HG03045 (cell line): ENCODE data around the gene PDGFB.

ENCODE experiments used
- ATAC-seq: cut with Tn5 transposase; IDR thresholded peaks from one replicate; pipeline ENCODE4 v1.9.1; 2021; ENCODE audit warnings: mild to moderate bottlenecking, moderate library complexity; ENCODE audit not compliant: unreplicated experiment

The PDGFB gene

DNA sequence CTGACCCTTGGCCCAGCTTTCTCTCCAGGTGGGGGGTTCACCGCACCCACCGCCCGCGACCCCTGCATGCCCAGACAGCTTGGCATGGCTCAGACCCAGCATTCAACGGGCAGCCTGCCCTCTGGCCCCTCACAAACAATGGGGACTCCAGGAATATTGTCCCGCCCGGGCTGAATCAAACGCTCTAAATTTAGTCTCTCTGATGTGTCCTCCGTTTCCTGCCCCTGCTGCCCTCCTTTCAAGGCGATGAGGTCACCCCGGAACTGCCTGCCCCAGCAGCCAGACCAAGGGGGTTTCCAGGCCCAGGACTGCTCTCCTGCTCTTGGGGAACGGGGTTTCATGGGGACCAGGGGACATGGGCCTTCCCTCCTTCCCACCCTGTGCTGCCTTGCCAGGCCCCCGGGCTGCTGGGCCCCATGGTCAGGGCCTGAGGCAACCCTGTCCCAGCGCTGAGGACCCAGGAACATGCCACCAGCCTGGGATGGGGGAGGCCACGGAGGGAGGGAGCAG lies 10.1 kb upstream of the PDGFB start:
- ATAC-seq: peak; percentile 39

DNA sequence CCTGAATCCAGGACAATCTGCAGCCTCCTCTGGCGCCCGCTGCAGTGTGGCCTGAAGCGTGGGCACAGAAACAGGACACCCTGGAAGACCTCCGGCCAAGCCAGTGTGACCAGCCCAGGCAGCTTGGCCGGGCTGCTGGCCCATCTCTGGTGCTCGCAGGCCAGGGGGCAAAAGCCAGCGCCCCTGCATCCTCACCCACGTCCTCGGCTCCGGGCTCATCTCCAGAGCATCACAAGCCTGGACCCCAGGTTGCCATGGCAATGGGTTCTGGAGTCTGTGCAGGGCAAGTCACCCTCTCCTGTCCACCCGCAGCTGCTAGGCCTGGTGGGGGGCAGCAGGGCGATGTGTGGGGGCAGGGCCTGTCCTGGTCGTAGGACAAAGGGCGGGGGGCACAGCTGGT lies 9.3 kb upstream of the PDGFB start:
- ATAC-seq: no peak

DNA sequence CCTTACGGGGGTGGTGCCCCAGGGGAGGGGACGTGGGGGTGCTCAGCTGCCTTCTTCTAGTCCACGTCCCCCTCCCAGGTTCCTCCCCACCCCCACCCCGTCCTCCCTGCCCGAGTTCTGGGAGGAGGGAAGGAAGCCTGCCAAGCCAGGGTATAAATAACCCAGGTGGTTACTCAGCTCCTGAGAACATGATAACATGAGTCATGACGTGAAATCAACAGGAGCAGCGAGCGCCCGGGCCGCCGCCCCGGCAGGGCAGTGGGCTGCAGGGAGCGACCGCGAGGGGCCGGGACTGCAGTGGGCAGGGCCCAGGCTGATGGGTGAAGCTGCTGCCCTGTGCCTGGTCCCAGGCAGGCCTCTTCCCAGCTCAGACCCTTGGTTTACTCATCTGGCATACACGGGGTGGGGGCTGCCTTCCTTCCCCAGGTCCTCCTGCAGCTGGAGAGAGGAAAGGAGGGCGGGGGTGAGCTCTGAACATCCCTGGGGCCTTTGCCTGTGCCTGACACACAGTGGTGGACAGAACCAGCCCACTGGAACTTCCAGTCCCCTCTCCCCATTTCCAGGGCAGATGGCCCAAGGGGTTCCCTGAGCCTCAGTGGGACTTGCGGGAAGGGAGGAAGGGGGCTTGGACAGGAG lies 8.8 kb upstream of the PDGFB start:
- ATAC-seq: no peak

DNA sequence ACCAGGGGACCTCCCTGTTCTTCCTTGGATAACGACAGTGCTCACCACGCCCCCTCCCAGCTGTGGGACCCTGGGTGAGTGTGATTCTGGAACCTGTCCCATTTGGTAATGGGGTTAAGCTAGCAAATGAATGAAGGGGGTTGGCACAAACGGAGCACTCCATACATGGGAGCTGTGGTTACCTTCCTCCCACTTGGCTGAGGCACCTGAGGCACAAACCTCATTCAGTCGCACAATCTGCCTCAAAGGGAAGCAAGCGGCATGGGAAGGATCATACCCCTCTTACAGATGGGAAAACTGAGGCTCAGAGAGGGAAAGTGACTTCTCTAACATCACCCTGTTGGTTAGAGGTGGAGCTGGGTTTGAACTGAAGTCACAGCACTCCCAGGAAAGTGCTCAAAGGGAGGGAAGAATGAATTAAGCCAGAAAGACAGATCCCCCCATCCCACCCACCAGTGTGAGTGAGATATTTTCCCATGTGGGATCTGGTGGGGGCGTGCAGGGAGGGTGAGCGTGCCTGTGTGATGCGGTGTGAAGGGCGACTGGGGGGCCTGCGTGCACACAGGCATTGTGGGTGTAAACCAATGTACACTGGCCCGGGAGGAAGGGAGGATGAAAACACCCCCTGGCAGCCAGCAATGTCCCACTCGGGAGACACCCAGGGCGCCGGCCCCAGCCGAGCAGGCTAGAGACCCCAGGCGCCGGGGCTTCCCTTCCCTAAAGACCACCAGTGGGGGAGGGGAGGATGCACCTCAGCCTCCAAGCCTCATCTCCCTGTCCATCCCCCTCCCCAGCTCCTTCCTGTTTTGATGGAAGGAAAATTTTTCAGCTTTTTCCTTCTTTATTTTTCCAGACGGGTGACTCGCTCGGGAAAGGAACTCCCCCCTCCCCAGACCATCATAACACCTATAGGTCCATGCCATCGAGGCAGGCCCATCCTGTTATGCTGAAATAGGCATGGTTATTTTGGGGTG lies 8.0 kb upstream of the PDGFB start:
- ATAC-seq: no peak

DNA sequence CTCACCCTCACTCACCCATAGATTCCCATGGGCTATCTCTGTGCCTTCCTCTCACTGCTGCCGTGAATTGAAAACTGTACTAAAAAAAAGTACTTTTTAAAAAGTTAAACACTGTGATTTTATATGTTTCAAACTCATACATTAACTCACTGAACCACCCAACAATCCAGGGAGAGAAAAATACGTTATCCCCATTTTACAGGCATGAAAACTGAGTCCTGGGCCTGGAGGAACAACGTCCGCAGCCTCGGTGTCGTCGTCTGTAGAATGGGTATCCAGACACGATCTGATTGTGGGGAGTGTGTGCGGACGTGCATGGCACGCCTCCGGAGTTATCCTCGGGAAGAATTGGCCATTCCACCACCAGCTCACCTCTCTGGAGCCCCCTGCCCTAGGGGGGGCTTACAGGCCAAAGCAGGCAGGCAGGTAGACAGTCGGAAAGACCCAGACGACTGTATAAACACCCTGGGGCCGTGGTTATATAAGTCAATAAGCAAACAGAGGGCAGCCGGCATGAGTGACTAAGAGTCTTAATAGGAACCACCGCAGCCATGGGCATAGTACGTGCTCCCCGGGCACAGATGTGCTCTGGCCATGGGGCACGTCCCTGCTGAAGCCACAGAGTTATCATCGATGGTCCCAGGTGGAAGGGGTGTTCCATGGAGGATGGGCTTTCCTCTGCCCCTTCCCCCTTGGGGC lies 7.1 kb upstream of the PDGFB start:
- no peak for ATAC-seq

DNA sequence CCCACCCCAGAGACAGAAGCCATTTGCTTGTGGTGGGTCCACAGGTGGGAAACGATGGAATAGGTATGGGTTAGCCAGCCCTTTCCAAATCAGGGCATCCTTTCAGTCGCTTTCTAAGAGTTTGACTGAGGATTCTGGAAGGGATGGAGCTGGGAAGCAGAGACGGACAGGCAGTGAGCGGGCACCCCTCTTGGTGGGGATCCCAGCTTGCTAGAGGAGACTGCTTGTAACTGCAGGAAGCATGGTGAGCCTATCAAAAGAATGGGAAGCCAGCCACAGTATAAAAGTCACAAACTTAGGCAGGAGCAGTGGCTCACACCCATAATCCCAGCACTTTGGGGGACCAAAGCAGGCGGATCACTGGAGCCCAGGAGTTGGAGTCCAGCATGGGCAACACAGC lies 6.1 kb upstream of the PDGFB start:
- no peak for ATAC-seq

DNA sequence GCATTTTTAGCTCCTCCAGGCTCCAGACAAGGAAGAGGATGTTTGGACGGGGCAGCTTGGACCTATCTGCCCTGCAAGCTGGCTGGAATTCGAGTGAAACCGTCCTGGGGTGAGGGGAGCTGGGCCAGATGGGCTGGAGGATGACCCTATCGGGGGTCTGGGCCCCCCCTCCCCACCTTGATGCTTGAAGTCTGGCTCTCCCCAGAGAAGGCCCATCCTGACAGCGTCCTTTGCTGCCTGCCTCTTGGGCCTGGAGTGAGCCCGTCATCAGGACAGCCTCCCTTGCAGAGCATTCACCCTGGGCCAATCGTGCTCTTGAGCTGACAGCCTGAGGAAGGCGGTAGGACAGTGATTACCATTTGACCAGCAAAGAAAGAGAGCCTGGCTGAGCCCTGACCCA lies 5.3 kb upstream of the PDGFB start:
- no peak for ATAC-seq

DNA sequence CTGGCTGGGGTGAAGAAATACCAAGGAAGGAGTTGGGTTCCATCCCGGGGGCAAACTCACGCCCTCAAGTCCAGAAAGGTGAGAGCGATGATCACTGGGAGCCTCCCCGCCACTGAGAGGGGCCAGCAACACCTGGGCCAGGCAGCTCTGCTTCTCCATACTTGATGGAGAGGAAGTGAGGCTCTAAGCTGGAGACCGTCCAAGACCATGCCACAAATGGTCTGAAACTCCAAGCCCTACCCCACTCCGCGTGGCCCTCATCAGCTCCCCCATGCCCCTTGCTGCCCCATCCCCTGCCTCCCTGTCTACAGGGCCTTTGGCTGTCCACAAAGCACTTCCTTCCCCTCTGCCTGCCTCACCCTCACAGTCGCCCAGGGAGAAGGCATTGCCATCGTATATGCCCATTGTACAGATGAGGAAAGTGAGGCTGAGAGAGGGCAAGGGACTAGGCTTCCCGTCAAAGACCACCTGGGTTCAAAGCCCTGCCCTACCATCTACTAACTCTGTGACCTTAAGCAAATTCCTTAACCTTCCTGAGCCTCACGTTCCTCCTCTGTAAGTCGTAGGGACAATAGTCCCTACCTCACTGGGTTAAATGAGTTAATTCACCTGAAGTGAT lies 4.4 kb upstream of the PDGFB start:
- no peak for ATAC-seq

DNA sequence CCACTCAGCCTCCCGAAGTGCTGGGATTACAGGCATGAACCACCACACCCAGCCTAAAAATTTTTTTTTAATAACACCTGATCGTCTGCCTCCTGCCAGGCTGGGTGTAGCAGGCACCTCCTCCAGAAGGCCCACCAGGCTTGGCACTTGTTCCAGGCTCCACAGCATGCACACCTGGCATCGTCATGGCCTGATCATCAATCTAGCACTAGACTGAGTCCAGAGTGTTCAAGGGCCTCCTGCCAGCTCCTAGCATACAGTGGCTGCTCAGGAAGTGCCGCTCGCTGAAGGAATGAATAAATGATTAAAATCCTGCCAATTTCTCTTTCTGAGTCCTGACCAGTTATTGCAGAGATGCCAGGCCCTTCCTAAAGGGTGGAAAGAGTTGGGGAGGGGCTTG lies 3.5 kb upstream of the PDGFB start:
- no peak for ATAC-seq

DNA sequence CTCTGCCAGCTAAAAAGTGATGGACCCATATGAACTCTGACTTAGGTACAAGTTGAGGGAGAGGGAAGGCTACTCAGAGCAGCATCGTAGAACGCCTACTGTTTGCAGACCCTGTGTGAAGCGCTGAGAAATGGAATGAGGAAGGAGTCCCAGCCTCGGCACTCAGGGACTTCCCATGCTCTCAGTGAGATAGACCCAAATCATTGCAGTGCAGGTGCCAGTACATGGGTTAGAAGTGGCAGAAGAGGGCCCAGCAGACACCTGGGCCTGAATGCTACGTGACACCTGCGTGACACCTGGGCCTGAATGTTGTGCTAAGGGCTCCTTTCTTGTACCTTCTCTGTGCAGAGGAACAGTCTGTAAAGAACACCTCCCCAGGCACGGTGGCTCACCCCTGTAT lies 2.6 kb upstream of the PDGFB start:
- ATAC-seq: no peak

DNA sequence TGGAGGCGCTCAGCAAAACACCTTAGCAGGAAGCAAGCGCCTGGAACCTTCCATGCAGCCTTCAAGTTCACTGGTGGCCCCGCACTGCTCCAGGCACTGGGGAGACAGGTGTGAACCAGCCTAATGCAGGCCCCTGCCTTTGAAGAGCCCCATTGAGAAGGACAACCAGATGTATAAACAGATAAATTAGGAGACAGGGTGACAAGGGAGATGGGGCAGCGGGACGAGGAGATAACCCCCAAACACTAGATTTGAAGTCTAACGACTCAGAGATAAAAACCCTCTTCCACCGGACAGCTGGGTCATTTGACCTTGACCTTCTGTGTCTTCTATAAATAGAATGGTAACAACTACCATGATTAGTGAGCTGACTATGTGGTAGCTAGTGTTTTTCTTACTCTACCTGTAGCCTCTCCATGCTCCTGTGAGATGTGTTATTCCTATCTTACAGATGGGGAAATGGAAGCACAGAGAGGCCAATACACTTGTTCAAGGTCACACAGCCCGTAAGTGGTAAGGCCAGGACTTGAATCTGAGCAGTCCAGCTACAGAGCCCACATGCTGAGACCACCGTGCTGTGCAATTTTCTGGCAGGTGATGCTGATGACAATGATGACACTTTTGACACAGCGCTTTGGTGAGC lies 2.0 kb upstream of the PDGFB start:
- no peak for ATAC-seq

DNA sequence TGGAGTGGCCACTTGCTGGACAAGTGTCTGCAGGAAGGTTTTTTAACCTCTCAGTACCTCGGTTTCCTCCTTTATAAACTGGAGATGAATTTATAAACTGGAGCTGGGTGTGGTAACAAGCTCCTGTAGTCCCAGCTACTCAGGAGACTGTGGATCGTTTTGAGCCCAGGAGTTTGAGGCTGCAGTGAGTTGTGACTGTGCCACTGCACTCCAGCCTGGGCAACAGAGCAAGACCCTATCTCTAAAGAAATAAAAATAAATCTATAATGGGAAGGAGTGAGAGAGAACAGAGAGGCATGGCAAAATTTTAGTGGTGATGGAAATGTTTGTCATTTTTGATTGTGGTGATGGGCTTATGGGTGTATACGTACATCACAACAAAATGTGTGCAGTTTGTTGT lies 1.4 kb upstream of the PDGFB start:
- no peak for ATAC-seq

DNA sequence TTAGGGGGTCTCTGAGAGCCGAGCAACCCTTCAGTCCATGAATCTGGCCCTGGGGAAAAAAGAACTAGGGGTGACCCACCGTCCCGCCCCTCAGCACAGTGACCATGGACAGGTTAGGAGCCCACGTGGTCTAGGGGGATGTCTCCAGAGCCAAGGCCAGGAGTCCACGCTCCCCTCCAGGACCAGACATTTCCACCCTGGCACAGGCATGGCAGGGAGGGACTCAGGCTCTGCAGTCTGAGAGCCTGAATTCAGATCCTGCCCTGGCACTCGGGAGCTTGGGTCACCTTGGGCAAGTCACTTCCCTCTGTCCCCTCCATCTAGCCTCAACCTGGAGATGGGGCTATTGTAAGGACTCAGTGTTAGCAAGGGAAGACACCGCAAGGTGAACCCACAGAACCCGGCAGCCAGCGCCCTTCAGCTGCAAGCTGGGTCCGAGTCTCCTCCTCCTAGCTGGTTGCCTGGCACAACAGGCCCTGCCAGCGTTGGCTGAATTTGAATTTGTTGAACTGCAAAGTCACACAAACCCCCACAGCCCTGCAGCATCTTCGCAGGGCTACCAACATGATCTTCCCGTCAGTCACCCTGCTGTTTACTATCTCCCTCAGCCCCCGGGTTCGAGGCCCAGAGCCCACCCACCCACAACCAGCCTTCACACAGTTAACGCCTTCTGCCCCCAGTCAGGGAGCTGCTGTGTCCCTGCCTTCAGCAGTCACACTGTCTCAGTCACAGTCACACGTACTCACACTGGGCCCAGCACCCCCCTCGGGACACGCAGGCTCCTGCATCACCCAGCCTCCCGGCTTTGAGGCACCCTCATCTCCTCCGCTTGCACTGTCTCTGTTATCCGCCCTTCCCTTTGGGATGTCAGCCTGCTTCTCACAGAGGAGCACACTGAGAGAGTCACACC lies 603 bp upstream of the PDGFB start:
- ATAC-seq: no peak

DNA sequence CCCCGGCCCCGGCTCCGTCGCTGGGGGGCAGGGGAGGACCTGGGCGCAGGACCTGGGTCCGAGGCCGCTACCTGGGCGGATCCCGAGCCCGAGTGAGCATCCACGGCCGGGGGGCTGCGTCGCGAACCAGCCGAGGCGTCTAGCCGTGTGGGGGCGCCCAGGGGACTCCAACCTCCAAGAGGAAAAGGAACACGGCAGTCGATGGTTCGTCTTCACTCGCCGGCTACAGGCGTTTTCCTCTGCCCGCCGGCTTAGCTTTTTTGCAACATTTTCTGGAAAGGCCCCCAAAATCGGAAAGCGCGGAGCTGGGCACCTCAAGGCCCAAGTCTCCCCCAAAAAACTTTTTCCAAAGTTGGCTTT lies 666 bp downstream of the PDGFB start:
- no peak for ATAC-seq

DNA sequence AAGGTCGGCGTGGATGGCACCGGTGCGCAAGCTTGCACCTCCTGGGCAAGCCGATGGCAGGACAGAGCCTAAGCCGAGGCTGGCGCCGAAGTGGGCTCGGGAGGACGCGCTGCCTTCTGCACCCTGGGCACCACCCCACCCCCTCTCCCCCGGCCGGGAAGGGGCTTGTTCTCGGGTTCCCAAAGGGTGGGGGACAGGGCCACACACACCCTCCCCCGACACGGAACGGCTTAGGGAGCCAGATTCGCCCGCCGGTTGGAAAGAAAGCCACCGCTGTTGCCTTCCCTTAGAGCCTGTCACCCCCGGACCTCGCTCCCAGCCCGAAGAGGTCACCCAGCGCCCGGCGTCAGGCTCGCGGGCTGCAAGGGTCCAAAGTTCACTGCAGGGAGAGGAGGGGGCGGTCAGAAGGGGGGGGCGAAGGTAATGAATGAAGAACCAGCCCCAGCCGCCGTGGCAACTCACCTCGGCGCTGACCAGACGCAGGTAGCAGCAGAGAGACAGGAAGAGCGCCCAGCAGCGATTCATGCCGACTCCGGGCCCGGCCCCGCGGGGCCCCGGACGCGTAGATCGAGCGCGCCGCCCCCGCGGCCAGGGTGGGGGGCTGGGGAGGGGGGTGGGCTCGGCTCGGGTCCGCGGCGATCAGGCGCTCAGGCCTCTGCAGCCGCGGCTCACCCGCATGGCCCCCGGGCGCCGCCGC lies 1.2 kb downstream of the PDGFB start:
- ATAC-seq: no peak

DNA sequence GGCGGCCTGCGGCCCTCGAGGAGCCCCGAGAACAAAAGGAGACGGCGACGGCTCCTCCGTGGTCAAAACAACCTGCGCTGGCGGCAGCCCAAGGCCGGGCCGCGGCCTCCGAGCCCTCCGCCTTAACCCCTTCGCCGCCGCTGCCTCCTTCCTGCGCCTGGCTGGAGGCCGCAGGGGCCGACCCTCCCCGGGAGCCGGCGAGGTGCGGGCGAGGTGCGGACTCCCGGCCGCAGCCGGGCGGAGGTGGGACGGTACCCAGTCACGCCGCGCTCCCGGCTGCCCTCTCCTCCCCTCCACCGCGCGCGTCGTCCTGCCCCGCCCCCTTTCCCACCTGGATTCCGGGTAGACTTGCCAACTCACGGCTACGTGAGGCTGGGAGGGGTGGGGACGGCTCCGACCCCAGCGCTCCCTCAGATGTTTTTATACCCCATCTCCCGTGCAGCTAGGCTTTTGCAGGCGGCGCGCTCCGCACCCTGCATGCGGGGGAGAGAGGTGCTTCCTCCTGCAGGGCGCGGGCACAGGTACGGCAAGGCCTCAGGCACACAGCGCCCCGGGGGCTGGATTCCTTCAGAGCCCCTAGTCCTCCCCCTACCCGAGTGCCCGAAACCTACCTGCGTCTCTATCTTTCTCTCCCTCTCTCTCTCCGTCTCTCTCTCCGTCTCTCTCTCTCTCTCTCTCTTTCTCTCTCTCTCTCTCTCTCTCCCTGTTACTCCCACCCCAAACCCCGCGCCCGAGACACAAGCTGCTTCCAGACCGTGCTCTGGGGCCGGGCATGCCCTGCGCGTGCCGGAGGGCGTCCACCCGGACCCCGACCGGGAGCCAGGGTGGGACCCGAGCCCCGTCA lies 2.0 kb downstream of the PDGFB start:
- no peak for ATAC-seq

DNA sequence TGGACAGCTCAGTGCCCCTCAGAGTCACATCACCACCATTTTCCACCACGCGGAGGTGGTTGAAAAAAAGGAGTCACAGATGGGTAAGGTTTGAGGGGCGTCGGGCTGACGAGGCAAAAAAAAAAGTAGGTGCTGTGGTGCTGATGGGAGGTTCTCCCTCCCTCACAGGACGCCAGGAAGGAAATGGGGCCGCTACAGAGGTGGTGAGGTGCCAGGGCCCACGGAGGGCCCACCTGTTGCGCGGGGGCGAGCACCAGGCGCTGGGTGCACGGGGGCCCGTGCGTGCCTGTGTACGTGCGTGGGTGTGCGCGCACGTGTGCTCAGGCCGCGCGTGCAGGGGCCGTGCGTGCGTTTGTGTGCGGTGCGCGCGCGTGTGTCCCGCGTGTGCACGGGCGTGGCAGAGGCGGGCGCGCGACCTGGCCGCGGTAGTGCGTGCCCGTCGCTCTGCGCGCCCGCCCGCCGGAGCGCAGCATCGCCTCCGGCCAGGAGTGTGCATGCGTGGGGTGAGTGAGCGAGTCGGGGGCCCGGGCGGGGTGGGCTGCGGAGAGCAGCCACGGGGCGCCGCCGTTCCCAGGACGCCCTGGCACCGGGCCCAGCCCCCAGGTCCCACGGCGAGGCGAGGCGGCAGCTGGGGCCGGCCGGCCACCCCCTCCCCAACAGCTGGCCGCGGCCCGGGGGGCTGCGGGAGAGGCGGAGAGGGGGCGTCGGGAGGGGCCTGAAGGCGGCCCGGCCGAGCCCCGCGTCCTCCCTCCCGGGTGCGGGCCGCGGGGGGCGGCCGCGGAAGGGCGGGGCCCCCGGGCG lies 2.8 kb downstream of the PDGFB start:
- no peak for ATAC-seq
